Measurements from ENCODE around the gene TANC1.
A peak's percentile ranks its signal among the peaks of the same experiment; 100 is the strongest.

TANC1 gene

GRCh38 chr2:159176555-159176954 lies 208.1 kb downstream of the TANC1 start:
- DNase-seq: no peak

DNA sequence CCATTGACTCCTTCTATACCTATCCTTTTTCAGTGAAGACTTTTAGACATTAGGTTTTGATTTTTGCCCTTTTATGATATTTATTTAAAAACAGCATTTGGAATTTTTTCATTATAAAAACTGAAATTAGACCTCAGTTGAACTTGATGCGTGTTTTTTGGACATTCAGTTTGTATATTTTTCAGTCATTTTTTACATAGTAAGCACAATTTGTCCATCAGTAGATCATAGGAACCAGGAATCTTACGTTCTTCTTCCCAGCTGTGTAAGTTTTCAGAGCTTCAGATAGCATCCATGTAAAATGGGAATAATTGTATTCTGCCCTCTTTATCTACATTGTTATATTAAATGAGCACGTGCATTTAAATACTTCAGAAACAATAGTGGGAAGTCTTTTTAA lies 208.9 kb downstream of the TANC1 start:
- no peak for DNase-seq

GRCh38 chr2:159177957-159178356 lies 209.5 kb downstream of the TANC1 start:
- no peak for DNase-seq

GRCh38 chr2:159179096-159179495 lies 210.7 kb downstream of the TANC1 start:
- DNase-seq: no peak

DNA sequence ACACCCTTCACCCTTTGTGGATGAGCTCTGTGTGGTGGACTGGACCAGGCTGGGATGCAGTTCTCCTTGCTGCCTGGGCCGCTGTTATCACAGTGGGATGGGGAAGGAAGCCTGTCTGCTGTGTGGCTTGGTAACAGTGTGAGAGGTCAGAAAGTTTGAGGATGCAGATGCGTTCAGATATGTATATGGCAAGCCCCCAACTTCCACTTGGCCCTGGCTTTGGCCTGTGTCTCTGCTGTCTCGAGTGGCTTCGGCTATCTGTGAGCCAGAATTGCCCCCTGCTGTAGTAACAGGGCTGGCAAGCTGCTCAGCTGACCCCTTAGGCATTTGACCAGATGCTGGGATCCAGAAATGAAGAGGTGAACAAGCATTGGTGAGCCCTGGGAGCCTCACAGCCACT lies 211.3 kb downstream of the TANC1 start:
- DNase-seq: no peak

DNA sequence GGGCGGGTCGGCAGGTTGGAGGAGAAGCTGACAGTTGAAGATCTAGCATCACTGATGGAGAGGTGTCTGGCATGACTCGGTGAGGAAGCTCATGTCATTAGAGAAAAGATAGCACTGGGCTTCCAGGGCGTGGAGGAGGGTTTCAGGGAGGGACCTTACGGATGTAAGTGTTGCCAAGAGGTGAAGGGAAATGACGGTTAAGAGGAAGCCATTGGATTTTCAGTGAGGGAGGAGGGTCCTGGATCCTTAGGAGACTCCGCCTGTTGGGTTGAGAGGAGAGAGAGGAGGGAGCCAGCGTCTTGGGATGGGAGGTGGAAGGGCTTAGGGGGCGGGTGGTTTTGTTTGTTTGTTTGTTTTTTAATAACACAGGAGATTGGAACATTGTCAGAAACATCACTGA lies 214.9 kb downstream of the TANC1 start:
- DNase-seq: no peak

- no peak for DNase-seq
These were observed 217.1 kb downstream of the TANC1 start for GRCh38 chr2:159185401-159186130.

DNA sequence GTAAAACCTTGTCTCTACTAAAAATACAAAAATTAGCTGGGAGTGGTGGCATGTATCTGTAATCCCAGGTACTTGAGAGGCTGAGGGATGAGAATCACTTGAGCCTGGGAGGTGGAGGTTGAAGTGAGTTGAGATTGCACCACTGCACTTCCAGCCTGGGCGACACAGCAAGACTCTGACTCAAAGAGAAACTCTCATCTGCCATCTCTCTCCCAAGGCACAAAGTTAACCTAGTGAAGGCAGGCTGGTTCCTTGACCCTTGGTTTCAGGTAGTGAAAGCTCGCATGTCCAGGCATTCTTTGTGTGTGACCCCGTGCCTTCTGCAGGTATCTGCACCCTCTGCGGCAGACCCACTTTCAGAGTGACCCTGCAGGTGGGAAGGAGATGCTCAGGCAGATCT lies 218.0 kb downstream of the TANC1 start:
- no peak for DNase-seq

- DNase-seq: peak; percentile 11
These were observed 218.7 kb downstream of the TANC1 start for GRCh38 chr2:159187106-159187505.

GRCh38 chr2:159188449-159188848 lies 220.0 kb downstream of the TANC1 start:
- no peak for DNase-seq

GRCh38 chr2:159192371-159192918 lies 224.0 kb downstream of the TANC1 start:
- peak; percentile 40 for DNase-seq

DNA sequence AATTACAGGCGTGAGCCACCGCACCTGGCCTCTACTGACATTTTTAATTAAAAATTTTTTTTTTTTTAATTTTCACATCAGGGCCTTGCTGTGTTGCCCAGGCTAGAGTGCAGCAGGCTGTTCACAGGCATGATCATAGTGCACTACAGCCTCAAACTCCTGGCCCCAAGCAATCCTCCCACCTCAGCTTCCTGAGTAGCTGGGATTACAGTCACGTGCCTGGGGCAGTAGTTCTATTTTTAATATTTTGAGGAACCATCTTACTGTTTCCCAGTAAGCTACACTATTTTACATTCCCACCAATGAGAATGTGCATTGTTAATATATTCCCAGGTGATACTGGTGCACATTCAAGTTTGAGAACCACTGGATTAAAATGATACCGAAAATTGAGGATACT lies 225.4 kb downstream of the TANC1 start:
- DNase-seq: peak; percentile 11

- no peak for DNase-seq
These were observed 225.8 kb downstream of the TANC1 start for GRCh38 chr2:159194241-159194640.

GRCh38 chr2:159195697-159196096 lies 227.3 kb downstream of the TANC1 start:
- no peak for DNase-seq

GRCh38 chr2:159196393-159196925 lies 228.0 kb downstream of the TANC1 start:
- no peak for DNase-seq

DNA sequence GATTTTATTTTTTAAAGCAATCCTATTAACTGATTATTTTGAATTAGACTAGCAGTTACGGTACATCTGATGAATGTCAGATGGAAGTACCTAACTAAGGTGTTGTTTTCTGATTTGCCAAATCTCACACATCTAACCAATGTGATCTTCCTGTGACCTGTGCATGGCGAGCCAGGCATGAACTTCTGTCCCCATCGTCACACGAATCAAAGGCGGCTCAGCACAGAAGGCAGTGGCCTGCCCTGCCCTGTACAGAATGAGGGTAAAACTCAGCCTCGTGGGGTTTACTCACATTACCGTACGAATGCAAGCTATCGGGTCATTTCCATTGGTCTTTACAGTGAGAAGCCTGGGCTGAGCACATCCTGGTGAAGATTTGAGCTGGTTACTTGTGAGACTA lies 230.8 kb downstream of the TANC1 start:
- no peak for DNase-seq

GRCh38 chr2:159199761-159200465 lies 231.5 kb downstream of the TANC1 start:
- no peak for DNase-seq

DNA sequence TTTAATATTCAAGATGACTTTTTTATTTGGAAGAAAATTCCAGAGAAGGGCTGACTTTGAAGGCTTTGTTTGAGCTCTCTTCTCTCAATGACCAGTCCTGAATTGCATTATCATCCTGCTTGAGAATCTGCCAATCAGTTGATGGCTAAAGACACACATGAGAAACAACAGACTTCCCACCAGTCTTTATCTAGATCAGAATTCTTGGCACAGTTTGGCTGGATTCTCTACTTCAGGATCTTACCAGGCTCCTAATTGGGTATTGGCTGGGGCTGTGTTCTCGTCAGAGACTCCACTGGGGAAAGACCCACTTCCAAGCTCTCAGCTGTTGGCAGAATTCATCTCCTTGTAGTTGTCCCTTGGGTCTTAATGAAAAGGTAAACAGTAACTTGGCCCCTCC lies 232.1 kb downstream of the TANC1 start:
- DNase-seq: no peak

DNA sequence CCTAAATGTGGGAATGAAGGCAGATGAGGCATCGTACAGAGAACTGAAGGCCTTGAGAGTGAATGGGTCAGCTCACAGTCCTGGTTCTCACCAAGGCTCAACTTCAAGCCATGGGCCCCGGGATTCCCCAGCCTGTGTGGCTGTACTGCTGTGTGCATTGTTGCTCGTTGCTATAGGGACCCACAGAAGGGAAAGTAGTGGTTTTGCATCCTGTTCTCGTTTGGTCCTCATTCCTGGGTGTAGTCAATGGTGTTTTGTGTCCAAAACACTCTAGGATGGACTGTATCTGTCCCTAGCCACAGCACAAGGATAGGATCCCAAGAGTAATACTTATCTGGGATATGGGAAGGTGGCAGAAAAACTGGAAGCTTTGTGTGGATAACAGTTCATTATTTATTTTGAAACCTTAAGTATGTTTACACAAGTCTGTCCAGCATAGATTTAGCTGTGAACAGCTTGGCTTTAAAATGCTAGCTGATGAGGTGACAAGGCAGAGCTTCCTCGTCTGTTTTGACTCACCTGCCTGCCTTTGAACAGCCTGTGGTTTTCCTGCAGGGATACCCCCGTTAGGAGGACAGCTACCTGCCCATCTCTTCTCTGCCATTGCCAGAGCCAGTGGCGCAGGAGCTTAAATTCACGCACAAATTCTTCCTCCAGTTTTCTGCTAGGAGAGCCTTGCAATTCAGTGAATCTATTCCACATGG lies 233.1 kb downstream of the TANC1 start:
- DNase-seq: no peak

- no peak for DNase-seq
These were observed 234.2 kb downstream of the TANC1 start for GRCh38 chr2:159202568-159203071.

GRCh38 chr2:159204381-159205144 lies 236.1 kb downstream of the TANC1 start:
- DNase-seq: no peak

- no peak for DNase-seq
These were observed 238.4 kb downstream of the TANC1 start for GRCh38 chr2:159206736-159207380.
